ENCODE measurements around the gene SIGLEC9. TPM values are rescaled to one million over a fixed set of nuclear protein-coding genes. Genes with fewer than 3 reads are reported as not detected.

SIGLEC9 gene
- total RNA-seq, 1 experiment from 2014 or later, result not detected

DNA sequence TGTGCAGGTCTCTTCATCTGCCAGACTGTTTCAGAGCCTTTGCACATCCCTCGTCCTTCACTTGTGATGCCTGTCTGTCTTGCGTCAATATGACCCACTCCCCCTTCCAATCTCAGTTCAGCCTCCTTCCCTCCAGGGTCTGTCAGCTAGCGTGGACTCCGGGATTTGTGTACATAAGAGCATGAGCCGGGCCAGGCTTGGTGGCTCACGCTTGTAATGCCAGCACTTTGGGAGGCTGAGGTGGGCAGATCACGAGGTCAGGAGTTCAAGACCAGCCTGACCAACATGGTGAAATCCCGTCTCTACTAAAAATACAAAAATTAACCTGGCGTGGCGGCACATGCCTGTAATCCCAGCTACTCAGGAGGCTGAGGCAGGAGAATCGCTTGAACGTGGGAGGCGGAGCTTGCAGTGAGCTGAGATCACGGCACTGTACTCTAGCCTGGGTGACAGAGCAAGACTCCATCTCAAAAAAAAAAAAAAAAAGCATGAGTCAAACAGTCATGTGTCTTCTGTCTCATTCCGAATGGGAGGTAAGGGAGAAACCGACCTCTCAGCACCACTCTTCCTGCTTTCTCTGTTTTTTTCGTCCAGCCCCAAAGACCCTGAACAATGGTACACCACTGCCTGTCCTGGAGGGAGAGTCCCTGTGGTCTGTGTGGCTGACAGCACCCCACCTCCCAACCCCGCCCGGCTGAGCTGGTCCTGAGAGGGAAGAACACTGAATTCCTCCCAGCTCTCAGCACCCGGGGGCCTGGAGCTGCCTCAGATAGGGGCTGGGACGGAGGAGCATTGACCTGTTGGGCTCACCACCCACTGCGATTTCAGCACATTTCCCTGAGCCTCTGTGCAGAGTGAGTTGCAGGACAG, 2.4 kb upstream of the SIGLEC9 start:
- no peak overlapping the region for H3K4me3 ChIP-seq (replicated peaks in 1 of 2; ENCODE audit: low read depth in 1 of 2, low read length in 2 of 2)
- H4K20me1 ChIP-seq (ENCODE audit: insufficient read depth), result no peaks in the 10 kb centered on the region
- no peak for ATAC-seq
- H3K27ac ChIP-seq (ENCODE audit: low read depth, low read length), result no peak overlapping the region
- ChIA-PET RAD21 (ENCODE audit: low non-redundant PET in 1 of 2, low total read pairs in 2 of 2, uncharacterized antibody in 2 of 2, unreplicated experiment in 2 of 2) (no interaction called here), CTCF (no interaction called here), POLR2A (no interaction called here)
- H3K4me2 ChIP-seq (ENCODE audit: low read length), result no peak overlapping the region
- H3K79me2 ChIP-seq (ENCODE audit: insufficient read depth, low read length), result no peaks in the 10 kb centered on the region
- H3K9ac ChIP-seq (ENCODE audit: low read length), result no peak overlapping the region
- TF ChIP-seq MAX (IDR thresholded peaks at IDR 0.05) (no peak), FOSL1 (IDR thresholded peaks at IDR 0.05; ENCODE audit: low read depth) (no peak), ATF3 (IDR thresholded peaks at IDR 0.05) (no peak), CTCF (IDR thresholded peaks at IDR 0.05 in 2 of 3, conservative IDR thresholded peaks at IDR 0.05 in 1 of 3; ENCODE audit: borderline replicate concordance in 1 of 3, insufficient read depth in 1 of 3, low read depth in 2 of 3, low read length in 2 of 3) (no peak), RAD21 (IDR thresholded peaks at IDR 0.05; ENCODE audit: low read depth) (no peak), ZBTB33 (IDR thresholded peaks at IDR 0.05; ENCODE audit: extremely low read depth, insufficient replicate concordance, low read length) (no peak), EZH2phosphoT487 (IDR thresholded peaks at IDR 0.05; ENCODE audit: borderline replicate concordance) (no peak), ELF1 (IDR thresholded peaks at IDR 0.05; ENCODE audit: borderline replicate concordance, low read depth) (no peak), TCF7L2 (IDR thresholded peaks at IDR 0.05; ENCODE audit: borderline replicate concordance, extremely low read depth, insufficient read depth, insufficient read length) (no peak), SP1 (IDR thresholded peaks at IDR 0.05; ENCODE audit: low read depth) (no peak), SRF (IDR thresholded peaks at IDR 0.05; ENCODE audit: low read depth) (no peak), POLR2A (IDR thresholded peaks at IDR 0.05; ENCODE audit: borderline replicate concordance, extremely low read depth, insufficient read depth, insufficient read length) (no peak), SIN3A (IDR thresholded peaks at IDR 0.05; ENCODE audit: low read depth) (no peak), CEBPB (IDR thresholded peaks at IDR 0.05; ENCODE audit: low read depth) (no peak)
- TF ChIP-seq, protein P1, sequence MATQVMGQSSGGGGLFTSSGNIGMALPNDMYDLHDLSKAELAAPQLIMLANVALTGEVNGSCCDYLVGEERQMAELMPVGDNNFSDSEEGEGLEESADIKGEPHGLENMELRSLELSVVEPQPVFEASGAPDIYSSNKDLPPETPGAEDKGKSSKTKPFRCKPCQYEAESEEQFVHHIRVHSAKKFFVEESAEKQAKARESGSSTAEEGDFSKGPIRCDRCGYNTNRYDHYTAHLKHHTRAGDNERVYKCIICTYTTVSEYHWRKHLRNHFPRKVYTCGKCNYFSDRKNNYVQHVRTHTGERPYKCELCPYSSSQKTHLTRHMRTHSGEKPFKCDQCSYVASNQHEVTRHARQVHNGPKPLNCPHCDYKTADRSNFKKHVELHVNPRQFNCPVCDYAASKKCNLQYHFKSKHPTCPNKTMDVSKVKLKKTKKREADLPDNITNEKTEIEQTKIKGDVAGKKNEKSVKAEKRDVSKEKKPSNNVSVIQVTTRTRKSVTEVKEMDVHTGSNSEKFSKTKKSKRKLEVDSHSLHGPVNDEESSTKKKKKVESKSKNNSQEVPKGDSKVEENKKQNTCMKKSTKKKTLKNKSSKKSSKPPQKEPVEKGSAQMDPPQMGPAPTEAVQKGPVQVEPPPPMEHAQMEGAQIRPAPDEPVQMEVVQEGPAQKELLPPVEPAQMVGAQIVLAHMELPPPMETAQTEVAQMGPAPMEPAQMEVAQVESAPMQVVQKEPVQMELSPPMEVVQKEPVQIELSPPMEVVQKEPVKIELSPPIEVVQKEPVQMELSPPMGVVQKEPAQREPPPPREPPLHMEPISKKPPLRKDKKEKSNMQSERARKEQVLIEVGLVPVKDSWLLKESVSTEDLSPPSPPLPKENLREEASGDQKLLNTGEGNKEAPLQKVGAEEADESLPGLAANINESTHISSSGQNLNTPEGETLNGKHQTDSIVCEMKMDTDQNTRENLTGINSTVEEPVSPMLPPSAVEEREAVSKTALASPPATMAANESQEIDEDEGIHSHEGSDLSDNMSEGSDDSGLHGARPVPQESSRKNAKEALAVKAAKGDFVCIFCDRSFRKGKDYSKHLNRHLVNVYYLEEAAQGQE (IDR thresholded peaks at IDR 0.05; ENCODE audit: low read depth), result no peak
- H3K27me3 ChIP-seq (ENCODE audit: insufficient read depth, low read length), result 0 out of 2 replicates have a peak, but pooled peaks cover 4% of the 10 kb centered on the region
- no peaks in the 10 kb centered on the region for H3K9me2 ChIP-seq (ENCODE audit: insufficient read depth)
- no peak overlapping the region for H2AFZ ChIP-seq (ENCODE audit: low read depth, low read length, poor library complexity, severe bottlenecking)
- no peaks in the 10 kb centered on the region for H3K9me3 ChIP-seq (ENCODE audit: control insufficient read depth in 1 of 2, insufficient read depth in 1 of 2, low read depth in 1 of 2, low read length in 2 of 2)
- no peaks in the 10 kb centered on the region for H3K36me3 ChIP-seq (ENCODE audit: control insufficient read depth in 1 of 2, insufficient read depth in 2 of 2, low read length in 2 of 2)
- intact Hi-C loops (cut with micrococcal nuclease), result no loop called here
- H3K4me1 ChIP-seq (ENCODE audit: control insufficient read depth in 1 of 2, insufficient read depth in 2 of 2, low read length in 2 of 2), result peaks cover 0 to 8% of the 10 kb centered on the region in 2 experiments; a peak in 1 of 4 replicates
- no peak for DNase-seq (ENCODE audit: low read depth, low spot score)
- BruUV-seq (replicated peaks), result no TSS peak

All from HCT116 (cell line).